ENCODE data around the gene RHOF.

RHOF gene

GRCh38 chr12:121804417-121805111, 11.1 kb upstream of the RHOF start:
- peak in 1 of 2 experiments; percentile 20 for DNase-seq

DNA sequence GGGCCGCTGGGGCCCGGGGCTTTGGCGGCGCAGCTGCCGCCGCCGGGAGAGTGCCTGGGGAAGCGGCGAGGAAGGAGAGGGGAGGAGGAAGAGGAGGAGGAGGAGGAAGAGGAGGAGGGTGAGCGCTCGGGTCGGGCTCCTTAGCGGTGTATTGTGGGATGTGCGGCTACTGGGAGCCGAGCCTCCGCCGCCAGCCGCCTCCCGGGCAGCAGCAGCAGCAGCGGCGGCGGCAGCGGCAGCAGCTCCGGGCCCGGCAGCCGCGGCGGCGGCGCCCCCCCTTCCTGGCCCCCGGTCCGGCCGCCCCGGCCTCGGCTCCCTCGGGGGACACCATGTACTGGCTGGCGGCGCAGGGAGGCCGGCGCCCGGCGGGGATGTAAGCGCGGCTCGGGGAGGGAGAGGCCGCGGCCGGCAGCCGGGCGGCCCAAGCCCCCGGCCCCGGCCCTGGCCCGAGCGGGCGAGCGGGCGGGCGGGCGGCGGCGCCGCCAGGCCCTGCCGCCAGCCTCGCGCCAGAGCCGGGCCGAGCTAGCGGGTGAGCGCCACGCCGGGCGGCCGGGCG, 10.5 kb upstream of the RHOF start, which contains the start of gene SETD1B:
SETD1B (plus strand) TSS at position 149 of the 556 bp plus-strand sequence. CDS start 729 bp downstream, outside the sequence.
- DNase-seq, result no peak

GRCh38 chr12:121802843-121803698, 9.6 kb upstream of the RHOF start:
- DNase-seq, result peak; percentile 92 to 95

DNA sequence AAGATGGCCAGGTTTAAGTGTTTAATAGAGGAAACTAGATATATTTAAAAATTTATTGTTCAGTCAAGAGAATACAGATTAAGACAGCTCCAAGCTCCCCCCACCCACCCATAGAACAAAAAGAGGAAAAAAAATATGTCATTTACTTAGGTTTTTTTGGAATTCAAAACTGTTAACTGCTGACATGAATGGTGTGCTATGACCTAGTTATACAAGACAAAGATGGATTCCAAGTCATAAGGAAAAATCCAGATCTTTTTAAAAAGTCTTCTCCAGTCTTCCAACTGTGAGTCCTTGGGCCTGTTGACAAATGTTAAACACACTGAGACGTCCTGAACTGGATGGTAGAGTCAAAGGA, 9.0 kb upstream of the RHOF start:
- DNase-seq, result no peak

DNA sequence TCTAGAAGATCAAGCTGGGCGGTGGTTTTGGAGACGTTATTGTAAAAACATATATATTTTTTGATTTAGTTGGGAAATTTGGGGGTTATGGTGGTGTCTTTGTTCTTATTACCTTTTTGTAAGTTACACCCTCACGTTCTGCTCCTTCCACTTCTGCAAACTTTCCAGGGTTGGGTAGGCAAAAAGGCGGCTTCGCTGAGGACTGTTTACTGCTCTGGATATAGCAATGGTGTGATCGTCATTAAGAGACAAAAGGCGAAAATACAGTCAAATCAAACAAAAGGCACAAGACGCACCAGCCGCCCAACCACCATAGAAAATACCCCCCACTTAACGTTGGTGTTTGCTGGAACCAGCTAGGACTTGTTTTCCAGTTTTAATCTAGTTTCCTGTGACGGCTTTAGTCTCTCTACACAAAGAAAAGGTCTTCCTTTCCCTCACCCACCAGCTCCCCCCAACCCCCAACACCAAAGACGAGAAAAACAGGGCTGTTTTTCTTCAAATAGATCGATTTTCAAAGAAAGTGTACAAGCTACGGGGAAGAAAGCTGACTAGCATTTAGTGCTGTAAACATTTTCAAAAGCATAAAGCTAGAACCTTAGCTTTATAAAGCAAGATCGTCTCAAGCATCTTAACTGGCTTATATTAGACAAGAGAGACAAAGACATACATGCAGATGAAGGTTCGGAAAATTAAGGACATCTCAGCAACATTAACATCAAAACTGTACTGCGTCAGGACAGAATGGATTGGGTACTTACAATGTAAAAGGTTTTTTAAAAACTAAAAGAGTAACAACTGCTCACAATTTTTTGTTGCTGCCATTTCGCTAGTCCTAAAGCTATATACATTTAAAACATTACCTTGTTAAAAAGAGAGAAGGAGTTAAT, 8.4 kb upstream of the RHOF start:
- DNase-seq, result peak; percentile 51 to 78

DNA sequence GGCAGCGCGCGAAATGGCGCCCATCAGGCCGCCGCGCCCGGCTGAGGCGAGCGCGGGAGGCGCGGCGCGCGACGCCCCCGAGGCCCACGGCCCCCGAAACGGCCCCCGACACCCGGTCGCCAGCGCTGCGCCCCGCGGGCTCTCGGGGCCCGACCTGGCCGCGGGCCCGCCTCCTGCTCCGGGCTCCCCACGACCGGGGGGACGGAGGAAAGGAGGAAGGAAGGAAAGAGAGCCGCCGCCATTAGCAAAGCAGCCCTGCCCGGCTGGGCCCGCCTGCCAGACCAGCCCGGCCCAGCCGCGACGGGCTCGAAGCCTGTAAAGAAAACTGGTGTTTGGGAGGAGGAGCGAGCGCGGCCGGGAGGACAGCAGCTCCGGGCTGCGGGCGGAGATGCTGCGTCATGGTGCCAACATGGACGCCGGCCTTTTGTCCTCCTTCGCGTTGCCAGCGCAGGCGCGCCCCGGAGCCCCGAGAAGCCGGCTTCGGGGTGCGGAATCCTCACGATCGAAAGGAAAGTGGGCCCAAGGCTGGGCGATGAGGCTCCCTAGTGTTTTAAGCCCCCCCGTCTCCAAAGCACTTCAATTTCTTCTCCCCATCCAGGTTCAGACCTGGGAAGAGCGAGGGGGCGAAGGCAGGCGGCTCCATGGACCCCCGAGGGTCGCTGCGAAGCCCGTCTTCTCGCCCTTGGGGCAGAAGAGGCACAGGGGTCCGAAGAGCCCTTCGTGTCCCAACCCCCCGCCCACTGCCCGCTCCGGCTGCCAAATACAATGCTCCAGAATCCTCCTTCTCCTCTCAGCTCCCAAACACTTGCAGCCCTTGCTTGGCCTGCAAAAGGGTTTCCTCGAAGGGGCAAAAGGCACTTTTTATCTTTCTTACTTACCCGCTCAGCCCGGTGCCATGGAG, 7.5 kb upstream of the RHOF start:
- peak; percentile 55 to 78 for DNase-seq

GRCh38 chr12:121799842-121800693, 6.6 kb upstream of the RHOF start:
- DNase-seq, result peak; percentile 72 to 92

DNA sequence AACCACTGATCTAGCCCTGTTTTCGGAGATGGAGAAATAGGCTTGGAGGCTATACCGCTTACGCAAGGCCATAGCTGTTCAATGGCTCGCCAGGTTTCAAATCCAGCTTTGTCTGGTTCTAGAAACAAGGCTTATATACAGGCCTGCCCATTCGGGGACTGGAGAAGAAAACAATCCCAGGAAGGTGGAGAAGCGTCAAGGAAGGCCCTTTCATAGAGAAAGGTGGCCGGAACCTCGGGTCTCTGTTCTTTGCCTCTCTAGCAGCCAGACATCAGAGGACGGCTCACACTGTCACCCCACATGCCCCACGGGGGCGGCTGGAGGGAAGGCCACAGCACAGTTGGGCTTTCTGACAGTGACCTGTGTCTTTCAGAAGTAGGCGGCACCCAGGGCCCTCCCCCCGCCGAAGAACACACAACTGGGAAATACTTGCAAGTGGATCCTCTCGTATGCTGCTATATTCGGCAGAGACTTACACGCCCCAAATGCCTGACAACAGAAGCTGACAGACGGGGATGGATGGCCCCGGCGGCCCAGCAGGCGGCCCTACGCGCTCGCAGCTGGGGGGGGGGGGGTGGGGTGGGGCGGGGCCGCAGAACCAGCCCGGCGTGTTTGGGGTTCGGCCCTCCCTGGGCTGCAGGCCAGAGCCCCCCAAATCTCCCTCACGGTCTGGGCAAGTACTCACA, 5.8 kb upstream of the RHOF start:
- peak; percentile 72 to 89 for DNase-seq

DNA sequence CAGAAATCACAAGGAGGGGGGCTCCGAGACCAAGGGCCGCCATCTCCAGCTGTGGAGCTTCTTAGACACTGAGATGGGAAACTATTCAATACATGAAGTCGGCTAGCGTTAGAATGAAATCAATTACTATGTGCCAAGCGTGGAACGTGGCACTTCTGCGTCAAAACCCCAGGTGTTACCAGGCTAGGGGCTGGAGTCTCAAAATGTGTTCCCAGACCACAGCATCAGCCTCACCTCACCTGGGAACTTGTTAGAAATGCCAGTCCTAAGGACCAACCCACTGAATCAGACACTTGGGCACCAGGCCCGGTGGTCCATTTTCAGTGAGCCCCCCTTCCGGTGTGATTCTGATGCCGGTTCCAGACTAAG, 5.3 kb upstream of the RHOF start:
- DNase-seq, result no peak

GRCh38 chr12:121797937-121798786, 4.7 kb upstream of the RHOF start:
- peak; percentile 54 to 81 for DNase-seq

- DNase-seq, result peak; percentile 46 to 51
These were observed 3.6 kb upstream of the RHOF start for GRCh38 chr12:121796855-121797751.

GRCh38 chr12:121795034-121795968, 1.8 kb upstream of the RHOF start:
- peak; percentile 65 to 91 for DNase-seq

DNA sequence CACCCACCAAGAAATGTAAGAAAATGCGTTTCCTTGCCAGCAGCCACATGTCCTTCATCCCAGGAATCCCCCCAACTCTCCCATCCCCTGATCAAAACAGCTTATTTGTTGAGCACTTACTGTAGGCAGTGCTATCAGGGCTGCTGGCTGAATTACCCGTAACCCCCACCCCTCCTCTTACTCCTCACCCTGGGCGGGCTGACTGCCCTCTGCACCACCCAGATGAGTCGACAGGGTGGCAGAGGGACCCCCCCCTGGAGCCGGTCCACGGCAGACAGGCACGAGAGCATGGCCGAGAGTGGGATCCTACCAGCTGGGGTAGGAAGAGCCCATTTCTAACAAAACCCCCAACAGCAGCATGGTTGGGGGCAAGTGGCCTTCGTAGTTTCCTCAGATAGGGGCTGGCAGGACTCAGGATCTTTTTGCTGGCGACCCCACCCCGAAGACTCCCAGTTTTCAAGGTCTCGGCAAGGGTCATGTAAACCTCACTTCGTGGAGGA, 1.1 kb upstream of the RHOF start:
- DNase-seq, result no peak

- peak; percentile 84 for DNase-seq
These were observed 498 bp upstream of the RHOF start for GRCh38 chr12:121793838-121794533.

GRCh38 chr12:121792607-121793439, 665 bp downstream of the RHOF start:
- no peak for DNase-seq
